Kasumi-1 (cell line): Measurements from ENCODE around the gene KCNQ1.

Source experiments
- DNase-seq, 2 experiments: peaks; one replicate each; lab custom pipeline; 2025; lab: John Stamatoyannopoulos, UW

Gene KCNQ1

DNA sequence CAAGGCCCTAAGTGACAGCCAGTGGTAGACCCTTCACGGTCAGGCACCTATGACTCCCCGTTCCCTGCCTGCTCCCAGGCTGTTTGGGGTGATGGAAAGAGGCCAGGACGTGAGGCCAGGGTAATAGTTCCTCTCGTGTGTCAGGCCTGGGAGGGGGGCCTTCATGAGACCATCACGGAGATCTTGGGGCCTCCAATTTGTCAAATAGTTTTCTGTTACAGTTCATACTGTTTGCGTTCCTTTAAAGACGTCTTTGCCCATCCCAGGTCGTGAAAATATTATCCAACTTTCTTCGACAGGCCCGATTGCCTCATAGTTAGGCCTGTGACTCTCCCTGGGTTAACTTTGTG lies 317.2 kb downstream of the KCNQ1 start:
- DNase-seq: no peak

DNA sequence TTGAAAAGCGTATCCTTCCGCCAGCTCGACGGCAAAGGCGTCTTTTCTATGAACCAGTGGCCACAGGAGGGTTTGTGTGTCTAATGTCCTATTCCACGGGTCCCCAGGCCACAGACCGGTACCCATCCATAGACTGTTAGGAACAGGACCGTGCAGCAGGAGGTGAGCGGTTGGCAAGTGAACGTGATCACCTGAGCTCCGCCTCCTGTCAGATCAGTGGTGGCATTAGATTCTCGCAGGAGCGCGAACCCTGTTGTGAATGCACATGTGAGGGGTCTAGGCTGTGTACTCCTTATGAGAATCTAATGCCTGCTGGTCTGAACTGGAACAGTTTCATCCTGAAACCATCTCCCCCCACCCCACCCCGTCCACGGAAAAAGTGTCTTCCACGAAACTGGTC lies 317.6 kb downstream of the KCNQ1 start:
- no peak for DNase-seq

DNA sequence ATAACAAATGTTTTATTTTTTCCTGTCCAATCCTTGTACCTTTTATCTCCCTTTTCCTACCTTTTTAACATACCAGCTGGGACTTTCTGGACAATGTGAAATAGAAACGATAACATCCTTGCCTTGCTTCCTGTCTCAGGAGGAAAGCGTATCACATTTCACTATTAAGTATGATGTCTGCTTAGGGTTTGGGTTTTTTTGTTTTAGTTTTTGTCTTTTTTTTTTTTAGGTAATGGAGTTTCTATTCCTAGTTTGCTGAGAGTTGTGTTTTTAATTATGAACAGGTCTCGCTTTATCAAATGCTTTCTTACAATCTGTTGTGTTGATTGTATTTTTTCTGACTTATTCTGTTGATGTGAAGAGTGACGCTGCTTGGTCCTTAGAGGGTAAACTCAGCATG lies 319.2 kb downstream of the KCNQ1 start:
- DNase-seq: peak in 1 of 2 experiments; percentile 18

DNA sequence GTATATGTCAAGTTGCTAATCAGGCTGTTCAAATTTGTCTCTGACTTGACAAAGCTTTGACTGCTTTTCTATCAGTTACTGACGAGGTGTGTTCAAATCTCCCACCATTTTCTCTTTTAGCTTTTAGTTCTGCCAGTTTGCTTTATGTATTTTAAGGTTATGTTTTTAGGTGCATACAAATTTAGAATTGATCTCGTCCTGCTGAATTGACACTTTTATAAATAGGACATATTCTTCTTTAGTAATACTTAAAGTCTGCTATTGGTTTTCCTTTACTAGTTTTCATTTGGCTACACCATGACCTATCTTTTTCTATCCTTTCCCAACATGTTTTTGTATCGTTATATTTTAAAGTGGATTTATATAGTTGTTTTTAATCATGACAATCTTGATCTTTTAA lies 320.7 kb downstream of the KCNQ1 start:
- DNase-seq: no peak

DNA sequence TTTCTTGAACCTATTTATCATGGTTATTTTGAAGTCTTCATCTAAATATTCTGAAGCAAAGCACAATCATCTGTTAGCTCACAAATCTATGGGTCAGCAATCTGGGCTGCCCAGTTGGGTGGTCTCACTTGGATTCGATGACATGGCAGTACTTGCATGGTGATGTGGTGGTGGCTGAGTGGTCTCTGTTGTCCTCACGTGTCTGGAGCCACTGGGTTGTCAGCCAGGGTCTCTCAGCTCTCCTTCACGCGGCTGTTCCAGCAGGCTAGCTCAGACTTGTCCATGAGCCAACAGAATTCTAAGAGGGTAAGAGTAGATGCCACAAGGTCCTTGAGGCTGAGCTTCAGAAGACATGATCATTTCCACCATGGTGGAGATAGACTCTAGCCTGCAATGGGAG lies 321.4 kb downstream of the KCNQ1 start:
- DNase-seq: no peak

DNA sequence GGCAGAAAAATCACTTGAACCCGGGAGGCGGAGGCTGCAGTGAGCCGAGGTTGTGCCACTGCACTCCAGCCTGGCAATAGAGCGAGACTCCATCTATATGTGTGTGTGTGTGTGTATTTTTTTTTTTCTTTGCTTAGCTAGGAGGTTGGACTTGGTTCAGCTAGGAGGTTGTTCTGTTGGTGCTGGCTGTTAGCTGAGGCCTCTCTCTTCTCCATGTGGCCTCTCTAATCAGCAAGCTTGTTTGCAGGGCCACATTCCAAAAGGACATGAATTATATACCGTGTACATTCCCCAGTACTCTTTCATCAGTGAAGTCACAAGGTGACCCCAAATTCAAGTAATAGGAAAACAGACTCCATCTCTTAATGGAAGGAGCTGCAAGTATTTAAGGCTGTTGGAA lies 322.3 kb downstream of the KCNQ1 start:
- no peak for DNase-seq

DNA sequence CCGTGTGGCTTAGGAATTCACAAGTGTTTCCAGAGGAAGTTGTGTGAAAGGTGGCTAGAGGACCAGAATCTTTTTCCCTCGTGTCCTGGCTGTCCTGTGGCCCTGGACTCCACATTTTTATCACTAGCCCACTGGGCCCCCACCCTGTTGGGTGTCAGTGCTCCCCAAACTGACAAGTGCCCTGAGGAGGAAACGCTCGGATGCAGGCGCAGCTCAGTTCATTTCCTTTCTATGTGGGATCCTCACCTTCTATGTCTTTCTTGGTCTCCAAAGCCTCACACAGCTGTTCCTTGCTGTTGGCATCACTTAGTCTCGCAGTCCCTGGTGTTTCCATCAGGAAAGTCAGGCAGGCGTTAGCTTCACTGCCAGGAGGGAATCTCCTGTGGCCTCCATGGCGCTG lies 323.0 kb downstream of the KCNQ1 start:
- DNase-seq: no peak

DNA sequence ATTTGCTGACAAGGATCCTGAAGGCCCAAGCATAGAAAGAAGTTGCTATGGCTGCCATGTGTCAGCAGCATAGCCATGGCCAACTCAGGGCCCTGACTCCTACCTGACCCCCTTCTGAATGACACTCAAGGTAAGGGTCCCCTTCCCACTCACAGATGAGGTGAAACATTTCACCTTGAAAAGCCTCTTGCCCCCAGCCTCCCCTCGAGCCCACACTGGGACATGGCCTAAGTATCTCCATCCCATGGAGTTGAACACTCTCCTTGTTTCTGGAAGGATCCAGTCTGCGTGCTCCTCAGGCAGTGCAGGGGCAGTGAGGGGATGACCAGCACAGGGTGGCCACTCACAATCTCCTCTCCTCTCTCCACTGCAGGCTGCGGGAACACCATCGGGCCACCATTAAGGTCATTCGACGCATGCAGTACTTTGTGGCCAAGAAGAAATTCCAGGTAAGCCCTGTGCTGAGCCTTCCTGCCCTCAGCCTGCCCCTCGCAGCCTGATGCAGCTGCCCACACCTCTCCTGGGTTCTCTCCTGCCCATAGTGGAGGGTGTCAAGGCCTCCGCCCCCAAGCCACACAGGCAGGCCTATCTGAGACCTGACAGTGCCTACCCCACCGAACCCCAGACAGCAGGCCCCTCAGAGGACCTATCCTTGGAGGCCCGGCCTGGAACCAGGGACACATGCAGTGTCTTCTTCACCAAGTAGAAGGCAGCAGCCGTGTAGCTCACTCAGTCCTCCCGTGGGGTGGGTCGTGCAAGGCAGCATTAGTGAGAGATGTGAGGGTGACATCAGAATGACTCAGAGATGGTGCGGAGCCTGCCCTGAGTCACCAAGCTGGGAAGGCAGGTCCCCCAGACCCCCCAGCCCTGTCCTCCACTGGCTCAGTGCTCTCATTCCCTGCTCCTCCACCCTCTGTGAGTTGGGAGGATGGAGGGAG lies 323.9 kb downstream of the KCNQ1 start:
- DNase-seq: no peak

DNA sequence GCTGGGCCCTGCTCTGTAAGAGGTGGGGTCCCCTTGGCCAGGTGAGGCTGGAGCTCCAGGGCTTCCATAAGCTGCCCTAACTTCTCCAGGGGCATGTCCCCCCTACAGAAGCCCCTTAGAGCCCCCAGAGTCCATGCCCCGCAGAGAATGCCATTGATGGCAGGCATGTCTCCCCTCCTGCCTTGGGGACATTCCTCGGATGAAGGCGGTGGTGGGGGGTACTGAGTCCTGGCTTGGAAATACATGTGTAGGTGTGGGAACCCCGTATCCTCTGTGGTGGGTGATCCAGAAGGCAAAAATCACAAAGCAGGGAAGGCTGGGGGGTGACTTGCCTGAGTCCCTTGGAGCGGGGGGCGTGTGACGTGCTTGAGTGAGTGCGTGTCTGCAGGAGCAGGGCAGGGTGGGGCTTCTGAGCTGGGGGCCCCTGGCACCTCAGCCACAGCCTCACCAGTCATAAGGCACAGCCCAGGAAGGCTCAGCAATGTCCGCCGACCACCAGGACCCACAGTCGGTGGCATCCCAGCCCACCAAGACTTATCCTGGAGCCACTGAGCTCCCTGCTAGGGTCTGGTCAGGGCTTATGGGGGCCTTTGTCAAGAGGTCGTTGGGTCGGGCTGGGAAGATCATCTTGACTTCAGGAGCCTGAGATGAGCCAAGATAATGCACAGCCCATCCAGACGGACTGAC lies 324.7 kb downstream of the KCNQ1 start:
- no peak for DNase-seq

DNA sequence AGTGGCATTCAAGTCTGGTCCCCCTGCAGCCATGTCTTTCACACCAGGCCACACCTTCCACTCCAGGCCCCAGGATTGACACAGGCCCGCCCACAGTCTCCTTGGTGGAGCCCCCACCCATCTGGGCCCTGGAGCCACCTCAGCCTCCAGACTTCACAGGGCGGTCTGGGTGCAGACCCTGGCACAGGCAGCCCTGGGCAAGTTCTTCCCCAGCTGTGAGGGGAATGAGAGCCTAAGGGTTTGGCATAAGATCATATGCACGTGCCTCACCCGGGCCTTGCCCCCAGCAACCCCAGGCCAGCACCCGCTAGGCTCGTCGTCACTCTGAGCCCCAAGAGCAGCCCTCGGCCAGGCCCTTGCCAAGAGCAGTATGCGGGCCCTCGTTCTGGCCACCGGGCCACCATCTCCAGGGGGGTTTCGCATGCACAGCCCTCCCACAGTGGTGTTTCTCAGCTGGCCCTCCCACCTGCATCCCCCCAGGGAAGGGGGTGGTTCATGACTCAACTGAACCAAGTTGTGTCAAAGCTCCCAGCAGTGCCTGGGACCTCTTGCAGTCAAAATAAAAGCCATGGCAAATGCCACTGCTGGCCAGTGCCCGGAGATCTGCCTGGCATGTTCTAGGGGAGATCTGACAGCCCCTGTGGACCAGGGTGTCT lies 325.4 kb downstream of the KCNQ1 start:
- DNase-seq: no peak

DNA sequence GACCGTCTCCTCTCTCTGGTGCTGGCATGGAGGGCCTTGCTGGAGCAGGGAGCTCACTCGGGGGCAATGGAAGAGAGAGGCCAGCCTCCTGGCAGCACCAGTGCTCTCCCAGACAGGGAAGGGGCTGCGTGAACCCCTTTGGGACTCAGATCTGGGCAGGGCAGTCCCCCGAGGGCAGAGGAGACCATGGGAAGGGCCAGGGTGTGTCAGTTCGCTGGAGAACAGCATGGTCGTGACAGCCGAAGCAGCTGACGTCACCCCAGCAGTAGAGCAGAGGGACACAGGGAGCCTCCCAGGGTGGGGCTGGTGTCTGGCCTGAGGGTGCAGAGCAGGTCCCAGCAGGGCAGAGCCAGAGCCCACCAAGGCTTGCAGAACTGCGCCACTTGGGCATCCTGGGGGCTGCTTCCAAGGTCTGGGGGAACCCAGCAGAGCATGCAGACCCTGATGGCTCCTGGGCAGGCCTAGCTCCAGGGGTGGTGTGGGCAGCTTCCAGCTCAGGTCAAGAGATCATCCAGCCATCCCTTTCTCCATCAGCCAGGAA lies 326.0 kb downstream of the KCNQ1 start:
- no peak for DNase-seq

DNA sequence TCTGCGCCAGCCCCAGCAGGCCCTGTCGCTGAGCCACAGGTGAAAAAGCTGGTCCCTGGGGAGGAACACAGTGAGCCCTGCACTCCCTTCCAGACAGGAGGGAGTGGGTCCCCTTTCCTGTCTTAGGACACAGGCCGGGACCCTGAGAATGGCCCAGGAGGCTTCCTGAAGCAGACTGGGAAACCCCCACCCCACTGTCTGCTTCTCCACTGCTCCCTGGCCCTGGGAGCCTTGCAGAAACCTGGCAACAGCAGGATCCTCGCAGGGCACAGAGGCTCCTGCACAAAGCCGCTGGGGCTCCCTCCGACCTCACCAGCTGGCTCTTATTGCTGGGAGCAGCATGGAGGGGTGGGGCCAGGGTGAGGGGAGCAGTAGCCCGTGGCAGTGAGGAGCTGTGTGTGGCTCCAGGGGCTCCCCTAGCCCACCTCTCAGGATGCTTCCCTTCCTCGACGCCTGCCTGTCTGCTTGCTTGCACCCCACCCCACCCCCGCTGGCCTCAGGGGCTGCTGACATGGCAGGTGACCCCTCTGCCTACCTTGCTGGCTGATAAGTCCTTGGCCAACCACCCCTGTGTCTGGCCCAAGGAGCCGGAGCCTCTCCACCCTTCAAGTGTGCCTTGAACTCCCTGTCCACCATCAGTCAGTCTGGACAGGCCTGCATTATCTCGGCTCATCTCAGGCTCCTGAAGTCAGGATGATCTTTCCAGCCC lies 327.1 kb downstream of the KCNQ1 start:
- no peak for DNase-seq

DNA sequence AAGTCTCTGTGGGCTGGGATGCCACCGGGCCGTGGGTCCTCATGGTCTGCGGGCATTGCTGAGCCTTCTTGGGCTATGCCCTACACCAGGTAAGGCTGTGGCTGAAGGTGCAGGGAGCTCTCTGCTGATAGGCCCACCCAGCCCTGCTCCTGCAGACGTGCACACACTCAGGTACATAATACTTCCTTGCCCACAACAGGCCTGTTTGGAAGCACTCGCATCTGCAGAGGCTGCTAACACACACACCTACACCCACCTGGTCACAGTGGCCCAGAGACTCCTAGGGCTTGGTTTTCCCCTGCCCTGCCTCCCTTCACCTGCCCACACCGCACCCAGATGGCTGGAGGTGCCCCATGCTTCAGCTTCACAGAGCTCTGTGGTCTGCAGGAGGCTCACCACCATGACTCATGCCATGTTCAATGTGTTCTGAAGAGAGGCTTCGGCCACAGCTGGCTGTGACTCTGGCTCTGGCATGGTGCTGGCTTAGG lies 327.8 kb downstream of the KCNQ1 start:
- no peak for DNase-seq

DNA sequence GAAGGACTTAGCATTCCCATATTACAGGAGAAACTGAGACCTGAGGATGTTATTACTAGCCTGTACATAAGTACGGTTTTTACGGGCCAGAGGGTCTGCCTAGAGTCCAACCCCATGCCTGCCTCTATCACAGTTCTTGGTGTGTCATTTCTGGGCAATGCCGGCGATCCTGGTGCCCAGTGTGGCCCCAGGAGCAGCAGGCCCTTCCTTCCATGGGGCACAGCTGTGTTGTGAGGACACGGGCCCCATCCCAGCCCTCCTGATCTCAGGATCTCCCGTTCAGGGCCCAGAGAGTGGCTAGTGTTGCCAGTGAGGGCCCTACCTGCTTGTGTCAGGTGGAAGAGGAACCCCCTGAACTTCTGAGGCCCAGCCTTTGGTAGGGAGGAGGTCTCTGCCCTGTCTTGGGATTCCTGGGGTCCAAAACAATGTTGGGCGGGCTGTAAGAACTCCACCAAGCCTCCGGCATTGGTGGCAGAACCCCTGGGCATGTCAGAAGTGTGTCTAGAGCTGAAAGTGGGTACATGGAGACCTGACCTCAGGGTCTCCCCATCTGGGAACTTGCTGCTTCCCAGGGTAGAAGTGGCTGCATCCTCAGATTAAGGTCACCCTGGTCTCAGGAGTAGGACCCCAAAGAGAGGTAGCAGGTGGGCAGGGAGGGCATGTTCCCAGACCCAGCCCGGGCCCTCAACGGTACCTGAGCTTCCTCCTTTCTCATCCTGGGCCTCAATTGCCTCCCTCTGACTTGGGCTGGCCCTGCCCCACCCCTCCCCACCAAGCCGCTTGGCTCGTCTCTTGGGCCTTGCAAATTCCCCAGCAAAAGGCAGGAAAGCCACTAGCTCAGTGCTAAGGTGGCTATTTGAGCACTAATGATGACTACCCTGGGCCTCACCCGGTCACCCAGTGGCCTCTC lies 329.6 kb downstream of the KCNQ1 start:
- DNase-seq: no peak

DNA sequence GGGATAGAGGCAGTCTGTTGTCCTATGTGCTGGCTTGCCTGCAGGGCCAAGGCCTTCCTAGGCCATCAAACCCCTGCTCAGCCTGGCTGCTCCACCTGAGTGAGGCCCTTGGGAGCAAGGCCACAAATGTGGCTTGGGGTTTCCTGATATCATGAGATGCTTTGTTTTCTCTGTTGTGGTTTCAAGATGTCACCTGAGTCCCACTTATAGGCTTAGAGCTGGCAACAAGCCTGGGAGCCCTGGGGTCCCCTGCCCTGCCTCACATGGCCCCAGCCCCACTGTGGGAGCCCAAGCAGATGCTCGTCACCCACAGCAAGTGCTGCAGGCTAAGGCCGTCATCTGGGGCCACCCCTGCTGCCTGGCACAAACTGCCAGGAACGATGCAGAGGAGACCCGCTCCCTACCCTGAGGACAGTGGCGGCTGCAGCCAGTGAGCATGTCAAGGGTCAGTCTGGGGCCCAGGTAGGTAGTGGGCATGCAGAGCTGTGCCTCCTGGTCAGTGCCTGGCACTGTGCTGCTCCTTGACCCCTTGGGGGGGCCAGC lies 330.3 kb downstream of the KCNQ1 start:
- no peak for DNase-seq

DNA sequence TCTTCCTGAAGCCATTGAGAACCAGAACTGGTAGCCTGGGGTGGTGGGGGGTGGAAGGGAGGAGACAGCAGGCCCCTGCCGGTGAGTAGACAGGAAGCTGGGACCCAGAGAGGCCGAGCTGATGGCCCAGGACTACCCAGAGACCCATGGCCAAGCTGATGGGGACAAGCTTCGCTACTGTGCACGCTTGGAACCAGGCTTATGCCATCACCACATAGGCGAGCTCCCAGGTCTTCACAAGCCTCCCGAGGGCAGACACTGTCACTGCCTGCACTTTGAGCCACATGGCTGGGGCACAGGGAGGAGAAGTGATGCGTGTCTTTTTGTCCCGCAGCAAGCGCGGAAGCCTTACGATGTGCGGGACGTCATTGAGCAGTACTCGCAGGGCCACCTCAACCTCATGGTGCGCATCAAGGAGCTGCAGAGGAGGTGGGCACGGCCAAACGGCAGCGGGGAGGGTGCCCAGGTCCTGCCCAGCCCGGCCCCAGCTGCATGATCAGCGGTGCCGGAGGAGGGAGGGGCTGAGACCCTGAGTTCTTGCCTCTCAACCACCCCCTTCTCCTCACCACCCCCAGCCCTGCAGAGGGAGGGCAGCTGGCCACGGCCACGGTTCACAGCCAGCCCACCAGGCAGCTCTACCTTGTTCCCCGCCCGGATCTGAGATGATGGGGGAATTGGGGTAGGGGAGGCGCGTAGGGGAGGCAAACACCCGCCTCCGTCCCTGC lies 331.0 kb downstream of the KCNQ1 start:
- DNase-seq: no peak

DNA sequence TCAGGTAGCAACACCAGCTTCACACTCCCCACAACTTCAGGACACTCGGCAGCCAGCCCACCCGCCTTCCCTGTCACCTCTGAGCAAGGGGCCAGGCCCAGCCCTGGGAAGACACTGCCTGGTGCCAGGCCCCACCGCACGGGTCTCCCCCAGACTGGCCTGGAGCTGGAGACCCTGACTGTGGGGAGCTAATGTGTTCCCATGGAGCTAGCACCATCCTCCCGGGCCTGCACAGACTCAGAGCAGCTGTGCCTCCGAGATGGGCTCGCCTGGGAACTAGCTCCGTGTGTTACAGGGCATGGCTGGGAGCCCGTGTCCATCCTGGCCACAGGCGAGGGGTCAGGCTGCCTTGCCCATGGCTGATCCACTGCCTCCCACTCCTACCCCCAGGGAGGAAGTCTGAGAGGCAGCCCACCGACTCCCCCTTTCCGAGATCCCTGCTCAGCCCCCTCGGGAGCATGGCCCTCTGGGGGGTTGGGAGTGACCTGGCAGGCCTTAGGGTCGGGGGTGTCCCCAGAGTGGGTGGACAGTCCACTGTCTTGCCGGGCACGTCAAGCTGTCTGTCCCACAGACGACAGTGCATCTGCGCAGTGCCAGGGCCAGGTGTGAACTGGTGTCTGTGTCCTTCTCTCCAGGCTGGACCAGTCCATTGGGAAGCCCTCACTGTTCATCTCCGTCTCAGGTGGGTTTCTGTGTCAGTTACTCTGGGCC lies 331.7 kb downstream of the KCNQ1 start:
- no peak for DNase-seq

DNA sequence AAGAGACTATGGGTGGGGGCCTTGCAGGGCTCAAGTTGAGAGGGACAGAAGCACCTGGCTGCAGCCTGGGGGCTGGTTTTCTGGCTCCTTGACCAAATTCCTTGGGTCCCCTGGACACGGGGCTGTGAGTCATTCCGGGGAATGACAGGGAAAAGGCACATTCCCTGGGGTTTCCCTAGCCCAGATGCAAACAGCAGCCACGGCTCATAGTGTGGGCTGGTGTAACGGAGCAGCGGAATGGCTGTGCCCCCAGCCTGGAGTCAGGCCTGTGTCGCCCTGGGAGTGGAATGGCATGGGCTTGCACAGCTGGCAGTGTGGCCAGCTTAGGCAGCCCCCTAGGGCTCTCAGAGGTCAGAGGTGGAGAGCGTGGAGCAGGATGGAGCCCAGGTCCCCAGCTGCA lies 332.6 kb downstream of the KCNQ1 start:
- no peak for DNase-seq
